HG03469 (cell line): ENCODE measurements around the gene WIPI1.
"Not testable (repeated sequence)": the region's sequence is repeated elsewhere in the genome, so short reads cannot be mapped to it uniquely, and the experiment has no call there.

Experiments
- ATAC-seq: cut with Tn5 transposase; IDR thresholded peaks from one replicate; pipeline ENCODE4 v1.9.1; 2021; ENCODE audit warnings: mild to moderate bottlenecking, moderate library complexity, moderate number of reproducible peaks; ENCODE audit not compliant: unreplicated experiment

The WIPI1 gene

DNA sequence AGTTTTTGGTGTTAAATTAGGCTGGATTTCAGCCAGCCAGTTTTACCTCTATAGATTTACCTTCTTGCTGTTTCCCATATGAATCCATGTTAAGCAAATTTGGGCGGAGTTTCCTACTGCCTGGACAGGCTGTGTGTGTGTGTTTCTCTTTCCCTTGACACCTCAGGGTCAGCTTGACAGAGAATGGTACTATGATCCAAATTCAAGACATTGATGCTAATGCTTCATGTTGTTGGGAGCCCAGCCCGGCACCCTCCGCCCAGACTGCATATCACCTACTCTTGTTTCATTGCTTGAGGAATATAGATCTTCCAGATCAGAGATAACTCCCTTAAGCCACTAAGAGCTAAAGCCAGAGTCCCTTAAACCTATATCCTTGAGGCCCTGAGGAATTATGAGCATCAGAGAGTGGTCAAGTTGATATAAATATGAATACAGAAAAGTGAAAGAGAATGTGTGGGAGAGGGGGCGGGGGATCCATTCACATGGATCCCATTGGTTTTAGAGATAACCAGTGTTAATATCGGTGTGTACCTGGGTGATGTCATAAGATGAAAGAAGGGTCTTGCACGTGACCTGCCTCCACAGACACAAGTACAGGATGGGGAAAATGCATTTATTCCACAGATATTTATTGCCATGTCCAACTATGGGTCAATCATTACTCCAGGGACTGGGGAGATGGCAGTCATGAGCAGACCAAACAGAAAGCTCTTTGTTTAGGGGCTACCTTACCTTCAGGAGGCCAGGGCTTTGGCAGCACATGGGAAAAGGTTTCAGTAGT lies 69.7 kb downstream of the WIPI1 start:
- ATAC-seq, result no peak

- ATAC-seq, result no peak
Observed at GRCh38 chr17:68385490-68386215, 71.6 kb downstream of the WIPI1 start.

- ATAC-seq, result no peak
Observed at GRCh38 chr17:68384941-68385340, 72.4 kb downstream of the WIPI1 start.

DNA sequence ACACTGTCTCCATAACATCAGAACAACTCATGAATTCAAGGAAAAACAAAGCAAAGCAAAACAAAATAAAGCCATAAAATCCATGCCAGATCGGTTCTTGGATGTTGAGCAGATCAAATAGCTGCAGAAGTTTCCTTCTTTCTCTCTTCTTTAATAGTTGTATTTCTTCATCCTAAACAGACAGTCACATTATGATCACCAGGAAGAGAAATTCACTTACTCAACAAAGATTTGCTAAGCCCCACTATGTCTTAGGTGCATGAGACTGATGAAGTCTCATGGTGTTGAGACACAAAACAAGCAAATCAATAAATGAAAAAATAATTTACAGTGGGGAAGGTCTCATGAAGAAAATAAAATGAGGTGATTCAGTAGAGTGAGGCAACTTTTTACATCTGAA lies 72.8 kb downstream of the WIPI1 start:
- no peak for ATAC-seq

- no peak for ATAC-seq
Observed at GRCh38 chr17:68383443-68384321, 73.6 kb downstream of the WIPI1 start.

DNA sequence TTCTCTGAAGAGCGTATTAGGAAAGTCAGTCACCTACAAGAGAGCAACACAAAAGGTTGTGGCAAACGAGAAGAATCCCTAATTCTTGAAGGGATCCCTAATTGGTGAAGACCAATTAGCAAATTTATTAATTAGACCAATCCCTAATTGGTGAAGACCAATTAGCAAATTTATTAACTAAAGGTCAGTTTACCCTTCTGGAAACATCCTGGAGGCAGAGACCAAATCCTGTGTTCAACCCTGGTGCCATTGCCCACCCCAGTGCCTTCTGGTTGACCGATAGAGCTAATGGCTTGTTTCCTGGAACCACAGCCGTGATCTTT lies 74.2 kb downstream of the WIPI1 start:
- ATAC-seq, result no peak

DNA sequence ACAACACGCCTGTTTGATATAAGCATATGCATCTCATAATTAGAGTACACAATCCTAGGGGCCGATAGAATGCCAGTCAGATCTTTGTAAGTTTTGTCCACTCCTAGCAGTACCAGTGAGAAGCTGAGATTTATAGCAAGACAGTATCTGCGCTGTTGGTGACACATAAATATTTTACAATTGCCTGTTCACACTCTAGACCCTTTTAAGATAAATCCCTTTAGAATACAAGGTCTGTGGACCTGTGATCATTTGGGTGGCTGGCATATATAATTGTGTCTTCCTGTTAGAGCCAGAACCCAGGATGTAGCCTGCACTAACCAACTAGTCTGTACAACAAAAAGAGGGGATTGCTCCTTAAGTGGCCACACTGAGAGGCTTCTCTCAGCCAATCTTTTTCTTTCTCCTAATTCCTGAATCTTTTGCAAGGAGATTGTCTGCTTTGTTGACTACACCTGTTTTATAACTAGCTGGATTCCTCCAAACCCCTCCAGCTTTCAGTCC lies 74.7 kb downstream of the WIPI1 start:
- ATAC-seq, result no peak

DNA sequence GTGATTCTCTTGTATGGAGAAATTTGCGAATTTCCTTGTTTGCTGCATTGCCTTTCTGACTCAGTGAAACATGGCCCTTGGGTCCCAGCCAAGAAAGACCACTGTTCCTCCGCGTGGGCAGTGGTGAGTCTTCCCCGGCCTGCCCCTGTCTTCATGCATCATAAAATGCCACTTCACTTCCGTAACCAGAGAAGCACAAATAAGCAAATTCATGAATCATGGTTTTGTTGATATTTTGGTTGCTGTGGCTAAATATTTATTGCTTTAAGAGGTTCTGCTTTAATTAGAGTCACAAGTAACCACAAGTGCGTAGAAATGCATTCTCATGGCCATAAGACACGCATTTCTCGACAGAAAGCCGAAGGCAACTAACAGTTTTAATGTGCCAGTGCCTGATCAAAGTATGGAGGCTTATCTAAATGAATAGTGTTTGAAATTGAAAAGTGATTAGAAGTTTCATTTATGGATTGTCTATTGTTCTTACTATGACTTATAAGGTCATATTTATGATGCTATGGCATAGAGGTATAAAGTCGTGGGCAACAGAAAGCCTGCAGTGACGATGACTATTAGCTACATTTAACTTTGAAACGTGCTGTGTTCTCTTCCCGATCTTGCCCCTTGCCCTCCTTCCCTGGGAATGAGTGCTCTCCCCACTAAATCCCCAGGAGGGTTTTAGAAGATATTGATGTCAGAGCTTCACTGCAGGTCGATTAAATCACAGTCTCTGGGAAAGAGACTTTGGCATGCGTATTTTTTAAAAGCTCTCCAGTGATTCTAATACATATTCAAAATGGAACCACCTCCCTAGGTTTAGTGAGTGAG lies 76.0 kb downstream of the WIPI1 start:
- ATAC-seq, result no peak

GRCh38 chr17:68379692-68380677 lies 77.3 kb downstream of the WIPI1 start:
- no peak for ATAC-seq

DNA sequence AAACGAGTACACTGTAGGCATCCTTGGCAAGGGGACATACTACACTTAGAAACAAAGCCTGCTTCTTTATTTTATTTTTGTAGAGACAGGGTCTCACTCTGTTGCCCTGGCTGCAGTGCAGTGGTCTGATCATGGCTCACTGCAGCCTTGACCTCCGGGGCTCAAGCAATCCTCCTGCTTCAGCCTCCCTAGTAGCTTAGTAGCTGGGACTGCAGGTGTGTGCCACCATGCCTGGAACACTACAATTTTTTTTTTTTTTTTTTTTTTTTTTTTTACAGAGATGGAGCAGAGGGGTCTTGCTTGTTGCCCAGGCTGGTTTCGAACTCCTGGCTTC lies 78.2 kb downstream of the WIPI1 start:
- ATAC-seq, result no peak

DNA sequence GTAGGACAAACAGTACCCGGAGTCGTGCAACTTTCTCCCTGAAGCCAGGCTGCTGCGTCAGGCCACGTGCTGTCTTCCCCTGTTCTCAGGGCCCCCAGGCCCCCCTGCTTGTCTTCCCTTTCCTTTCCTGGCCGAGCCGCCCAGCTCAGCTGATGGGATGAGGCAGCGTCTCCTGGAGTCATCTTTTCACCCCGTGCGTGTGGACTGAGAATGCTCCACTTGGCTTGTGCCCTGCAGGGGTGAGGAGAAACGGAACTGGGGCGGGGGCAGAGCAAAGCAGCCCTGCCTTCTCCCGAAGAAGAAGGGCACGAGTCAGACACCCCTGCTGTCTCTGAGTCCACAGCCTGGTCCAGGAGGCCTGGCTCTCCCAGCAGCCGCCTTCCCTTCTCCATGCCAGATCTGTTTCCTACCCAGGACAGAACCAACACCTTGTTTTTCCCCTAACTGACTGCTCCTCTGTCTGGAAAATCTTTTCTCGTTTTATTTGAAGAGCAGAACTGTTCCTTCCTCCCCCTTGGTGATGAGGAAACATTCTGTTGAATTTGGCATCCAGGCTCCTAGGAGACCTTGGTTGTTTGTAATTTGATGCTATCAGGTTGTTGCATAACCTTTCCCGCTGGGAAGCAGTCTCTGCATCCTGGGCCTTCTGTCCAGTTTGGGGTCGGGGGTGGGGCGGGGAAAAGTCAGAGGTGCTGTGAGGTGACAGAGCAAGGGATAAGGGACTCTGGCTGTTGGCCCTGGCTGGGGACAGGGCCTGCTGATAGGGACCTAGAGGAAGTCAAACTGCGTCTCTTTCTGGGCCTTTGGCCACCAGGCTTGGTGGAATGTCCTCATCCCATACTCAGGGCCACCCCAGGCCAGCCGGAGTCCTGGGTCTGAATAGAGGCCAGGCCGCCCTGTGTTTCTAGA lies 78.8 kb downstream of the WIPI1 start:
- no peak for ATAC-seq

DNA sequence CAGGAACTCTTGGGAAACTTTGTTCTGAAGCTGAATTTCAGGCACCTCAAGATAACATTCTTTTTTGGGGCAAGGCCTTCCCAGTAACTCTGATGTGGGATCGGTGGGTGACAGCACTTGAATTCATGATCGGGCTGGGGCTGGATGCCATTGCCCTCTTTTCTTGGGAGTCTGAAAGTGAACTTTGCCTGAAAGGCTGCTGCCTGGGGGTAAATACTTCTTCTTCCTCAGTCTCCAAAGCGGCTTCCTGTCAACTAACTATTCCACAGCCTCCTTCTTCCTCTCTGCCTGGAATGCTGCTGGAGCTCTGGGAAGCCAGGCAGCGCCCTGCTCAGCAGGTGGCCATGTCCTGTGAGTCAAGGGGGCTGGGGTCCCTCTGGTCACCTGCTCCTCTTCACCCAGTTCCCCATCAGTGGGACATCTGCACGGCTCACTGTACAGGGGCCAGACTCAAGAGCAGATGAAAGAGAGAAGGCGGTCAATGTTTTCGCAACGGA lies 79.5 kb downstream of the WIPI1 start:
- no peak for ATAC-seq

DNA sequence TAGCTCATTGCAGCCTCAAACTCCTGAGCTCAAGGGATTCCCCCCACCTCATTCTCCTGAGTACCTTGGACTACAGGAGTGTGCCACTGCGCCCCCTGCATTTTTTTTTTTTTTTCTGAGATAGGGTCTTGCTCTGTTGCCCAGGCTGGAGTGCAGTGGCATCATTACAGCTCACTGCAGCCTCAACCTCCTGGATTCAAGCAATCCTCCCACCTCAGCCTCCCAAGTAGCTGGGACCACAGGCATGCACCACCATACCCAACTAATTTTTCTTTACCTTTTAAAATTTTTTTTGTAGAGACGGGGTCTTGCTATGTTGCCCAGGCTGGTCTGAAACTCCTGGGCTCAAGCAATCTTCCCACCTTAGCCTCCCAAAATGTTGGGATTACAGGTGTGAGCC lies 81.1 kb downstream of the WIPI1 start:
- ATAC-seq, result not testable (repeated sequence)

GRCh38 chr17:68375566-68375965 lies 81.7 kb downstream of the WIPI1 start:
- no peak for ATAC-seq
